ENCODE results near the gene MN1. TPM values are rescaled to one million over a fixed set of nuclear protein-coding genes. Genes with fewer than 3 reads are reported as not detected.

MN1 gene
- total and polyA plus RNA-seq, 8 donors, result 0.54 to 2.6 (median 0.91) TPM

GRCh38 chr22:27740202-27740748 is 61.3 kb downstream of the MN1 start:
- FAIRE-seq, result no peak
- DNase-seq, result no peak
- no peak overlapping the region for H3K4me3 ChIP-seq
- no peaks in the 10 kb centered on the region for H3K9me3 ChIP-seq
- H3K4me1 ChIP-seq, result no peaks in the 10 kb centered on the region
- 75 to 76% methylated on average over 3 of the region's 3 CpGs for WGBS, 2 donors
- intact Hi-C loops (cut with DNase I), result no loop called here
- ATAC-seq, result no peak
- H3K27ac ChIP-seq, result no peak overlapping the region
- H3K27me3 ChIP-seq, result no peaks in the 10 kb centered on the region
- TF ChIP-seq CTCF (IDR thresholded peaks at IDR 0.05), result no peak
- H3K36me3 ChIP-seq, result no peaks in the 10 kb centered on the region

GRCh38 chr22:27737521-27737920 is 64.0 kb downstream of the MN1 start:
- no peaks in the 10 kb centered on the region for H3K9me3 ChIP-seq
- no peak overlapping the region for H3K4me3 ChIP-seq
- 74 to 84% methylated on average over 4 of the region's 4 CpGs for WGBS, 2 donors
- intact Hi-C loops (cut with DNase I), result no loop called here
- DNase-seq (no peak), ATAC-seq (no peak), FAIRE-seq (no peak)
- no peak for TF ChIP-seq CTCF (IDR thresholded peaks at IDR 0.05)
- H3K36me3 ChIP-seq, result no peaks in the 10 kb centered on the region
- no peak overlapping the region for H3K27ac ChIP-seq
- no peaks in the 10 kb centered on the region for H3K4me1 ChIP-seq
- no peaks in the 10 kb centered on the region for H3K27me3 ChIP-seq

GRCh38 chr22:27734066-27734465 is 67.5 kb downstream of the MN1 start:
- no peak for TF ChIP-seq CTCF (IDR thresholded peaks at IDR 0.05)
- Histone ChIP-seq H3K4me3 (no peak overlapping the region), H3K36me3 (no peaks in the 10 kb centered on the region), H3K4me1 (no peaks in the 10 kb centered on the region), H3K27me3 (no peaks in the 10 kb centered on the region), H3K27ac (no peak overlapping the region), H3K9me3 (no peaks in the 10 kb centered on the region)
- no peak for FAIRE-seq
- no peak for DNase-seq
- intact Hi-C loops (cut with DNase I), result no loop called here
- no peak for ATAC-seq
- WGBS, 2 donors, result 85 to 90% methylated on average over 4 of the region's 4 CpGs

- intact Hi-C loops (cut with DNase I), result no loop called here
- FAIRE-seq (no peak), DNase-seq (no peak), ATAC-seq (no peak)
- 84 to 85% methylated on average over 6 of the region's 6 CpGs for WGBS, 2 donors
- Histone ChIP-seq H3K27ac (no peak overlapping the region), H3K4me3 (no peak overlapping the region), H3K36me3 (no peaks in the 10 kb centered on the region), H3K27me3 (no peaks in the 10 kb centered on the region), H3K4me1 (no peaks in the 10 kb centered on the region), H3K9me3 (no peaks in the 10 kb centered on the region)
- TF ChIP-seq CTCF (IDR thresholded peaks at IDR 0.05), result no peak
Measured at GRCh38 chr22:27732841-27733240, 68.7 kb downstream of the MN1 start.

- ATAC-seq (no peak), FAIRE-seq (no peak), DNase-seq (no peak)
- no peaks in the 10 kb centered on the region for H3K4me1 ChIP-seq
- H3K27ac ChIP-seq, result no peak overlapping the region
- intact Hi-C loops (cut with DNase I), result no loop called here
- no peak overlapping the region for H3K4me3 ChIP-seq
- no peaks in the 10 kb centered on the region for H3K36me3 ChIP-seq
- 77 to 79% methylated on average over 2 of the region's 2 CpGs for WGBS, 2 donors
- no peaks in the 10 kb centered on the region for H3K27me3 ChIP-seq
- no peaks in the 10 kb centered on the region for H3K9me3 ChIP-seq
- TF ChIP-seq CTCF (IDR thresholded peaks at IDR 0.05), result no peak
Measured at GRCh38 chr22:27732391-27732790, 69.2 kb downstream of the MN1 start.
